ENCODE data around the gene CCDC97. TPM values are rescaled to one million over a fixed set of nuclear protein-coding genes. Genes with fewer than 3 reads are reported as not detected.

Gene CCDC97
- total RNA-seq, 1 donor from 2014 or later = 16.9 TPM

DNA sequence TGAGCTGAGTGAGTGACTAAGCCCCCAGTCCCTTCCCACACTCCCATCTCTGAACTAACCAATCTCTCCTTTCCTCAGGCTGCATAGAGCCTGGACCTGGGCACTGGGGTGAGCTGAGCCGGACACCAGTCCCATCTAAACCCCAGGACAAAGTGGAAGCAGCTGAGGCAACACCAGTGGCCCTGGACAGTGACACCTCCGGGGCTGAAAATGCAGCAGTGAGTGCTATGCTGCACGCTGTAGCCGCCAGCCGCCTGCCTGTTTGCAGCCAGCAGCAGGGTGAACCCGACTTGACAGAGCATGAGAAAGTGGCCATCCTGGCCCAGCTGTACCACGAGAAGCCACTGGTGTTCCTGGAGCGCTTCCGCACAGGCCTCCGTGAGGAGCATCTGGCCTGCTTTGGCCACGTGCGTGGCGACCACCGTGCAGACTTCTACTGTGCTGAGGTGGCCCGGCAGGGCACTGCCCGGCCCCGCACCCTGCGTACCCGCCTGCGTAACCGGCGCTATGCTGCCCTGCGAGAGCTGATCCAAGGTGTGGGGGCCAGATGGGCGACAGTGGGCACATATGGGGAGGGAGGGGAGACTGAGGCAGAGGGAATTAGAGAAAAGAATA, 6.4 kb downstream of the CCDC97 start:
- intact Hi-C loops (cut with DNase I) = loop anchor here (5.0 kb wide), 1 partner anchor 36 kb away; the partner anchor contains the start of gene TGFB1
- H3K27me3 ChIP-seq = no peaks in the 10 kb centered on the region
- peaks cover 0 to 76% of the 10 kb centered on the region in 2 donors for H3K36me3 ChIP-seq
- no peak overlapping the region for H3K27ac ChIP-seq
- no peak for DNase-seq (ENCODE audit: extremely low spot score in 2 of 2)
- H3K4me1 ChIP-seq = peaks cover 21% of the 10 kb centered on the region
- no peaks in the 10 kb centered on the region for H3K9me3 ChIP-seq
- H3K4me3 ChIP-seq = no peak overlapping the region
- TF ChIP-seq POLR2AphosphoS5 (IDR thresholded peaks at IDR 0.05; ENCODE audit: insufficient read depth in 1 of 2, low read depth in 1 of 2) (no peak), CTCF (IDR thresholded peaks at IDR 0.05) (no peak), POLR2A (IDR thresholded peaks at IDR 0.05) (no peak)

DNA sequence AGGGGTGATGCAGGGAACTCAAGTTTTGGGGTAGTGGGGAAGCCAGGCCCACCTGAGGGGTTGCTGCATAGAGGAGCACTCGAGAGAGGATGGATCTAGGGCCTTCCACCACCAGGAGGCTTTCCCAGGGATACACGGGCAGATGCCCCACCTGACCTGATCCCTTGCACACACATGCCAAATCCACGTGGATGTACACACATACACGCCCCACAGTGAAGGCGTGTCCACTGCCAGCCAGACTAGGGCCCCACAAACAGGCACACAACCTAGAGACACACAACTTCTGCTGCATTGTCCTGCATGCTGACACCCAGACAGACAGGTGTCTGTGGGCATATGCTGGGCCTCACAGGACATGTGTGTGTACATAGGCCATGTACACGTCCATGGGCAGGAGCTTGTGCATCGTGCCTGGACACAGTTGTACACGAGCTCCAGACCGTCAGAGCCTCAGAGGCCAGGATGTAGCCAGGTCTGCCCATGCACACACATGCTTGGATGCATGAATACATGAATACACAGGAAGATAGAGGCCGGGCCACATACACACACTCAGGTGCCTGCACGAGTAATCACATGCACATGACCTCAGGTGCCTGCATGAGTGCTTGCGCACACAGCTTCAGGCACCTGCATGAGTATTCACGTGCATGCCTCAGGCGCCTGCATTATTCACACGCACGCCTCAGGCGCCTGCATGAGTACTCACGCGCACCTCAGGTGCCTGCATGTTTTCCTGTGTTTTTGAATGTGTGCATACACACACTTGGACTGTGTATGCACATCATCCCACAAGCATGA, 8.9 kb downstream of the CCDC97 start:
- H3K36me3 ChIP-seq = peaks cover 0 to 61% of the 10 kb centered on the region in 2 donors

DNA sequence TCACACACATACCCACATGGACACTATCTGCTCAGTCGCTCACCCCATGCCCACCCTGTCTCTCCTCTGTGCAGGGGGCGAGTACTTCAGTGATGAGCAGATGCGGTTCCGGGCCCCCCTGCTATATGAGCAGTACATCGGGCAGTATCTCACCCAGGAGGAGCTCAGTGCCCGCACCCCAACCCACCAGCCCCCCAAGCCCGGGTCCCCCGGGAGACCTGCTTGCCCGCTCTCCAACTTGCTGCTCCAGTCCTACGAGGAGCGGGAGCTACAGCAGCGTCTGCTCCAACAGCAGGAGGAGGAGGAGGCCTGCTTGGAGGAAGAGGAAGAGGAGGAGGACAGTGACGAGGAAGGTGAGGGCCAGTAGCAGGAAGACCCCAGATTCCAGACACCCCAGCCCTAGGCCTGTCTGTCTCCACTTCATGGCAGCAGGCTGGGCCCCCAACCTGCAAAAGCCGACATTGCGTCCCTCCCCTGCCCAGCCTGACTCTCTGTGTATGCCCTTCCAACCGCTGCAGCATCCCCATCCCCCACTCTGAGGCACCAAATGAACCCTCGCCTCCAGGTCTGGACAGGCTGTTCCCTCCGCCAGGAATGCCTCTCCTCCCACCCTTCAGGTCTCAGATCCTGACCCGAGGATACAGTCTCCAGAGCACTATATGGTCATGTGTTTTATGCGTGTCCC, 9.7 kb downstream of the CCDC97 start:
- H3K27me3 ChIP-seq = no peaks in the 10 kb centered on the region
- TF ChIP-seq POLR2AphosphoS5 (IDR thresholded peaks at IDR 0.05; ENCODE audit: insufficient read depth in 1 of 2, low read depth in 1 of 2) (no peak), CTCF (IDR thresholded peaks at IDR 0.05) (no peak), POLR2A (IDR thresholded peaks at IDR 0.05) (no peak)
- H3K9me3 ChIP-seq = no peaks in the 10 kb centered on the region
- no peak for DNase-seq (ENCODE audit: extremely low spot score in 2 of 2)
- intact Hi-C loops (cut with DNase I) = loop anchor here (5.0 kb wide), 1 partner anchor 33 kb away; the partner anchor contains the start of gene TGFB1
- peaks cover 0 to 56% of the 10 kb centered on the region in 2 donors for H3K36me3 ChIP-seq
- H3K4me3 ChIP-seq = no peak overlapping the region
- no peak overlapping the region for H3K27ac ChIP-seq
- peaks cover 39% of the 10 kb centered on the region for H3K4me1 ChIP-seq

More for the DNA sequence above, 8.9 kb downstream of the CCDC97 start:
- H3K4me3 ChIP-seq = no peak overlapping the region
- intact Hi-C loops (cut with DNase I) = loop anchor here (5.0 kb wide), 1 partner anchor 33 kb away; the partner anchor contains the start of gene TGFB1
- H3K27ac ChIP-seq = no peak overlapping the region
- no peaks in the 10 kb centered on the region for H3K9me3 ChIP-seq
- no peak for DNase-seq (ENCODE audit: extremely low spot score in 2 of 2)
- no peaks in the 10 kb centered on the region for H3K27me3 ChIP-seq
- H3K4me1 ChIP-seq = peaks cover 31% of the 10 kb centered on the region
- TF ChIP-seq CTCF (IDR thresholded peaks at IDR 0.05) (no peak), POLR2A (IDR thresholded peaks at IDR 0.05) (no peak), POLR2AphosphoS5 (IDR thresholded peaks at IDR 0.05; ENCODE audit: insufficient read depth in 1 of 2, low read depth in 1 of 2) (no peak)

- TF ChIP-seq POLR2AphosphoS5 (IDR thresholded peaks at IDR 0.05; ENCODE audit: insufficient read depth in 1 of 2, low read depth in 1 of 2) = no peak
- TF ChIP-seq CTCF (IDR thresholded peaks at IDR 0.05) = no peak
- no peak for TF ChIP-seq POLR2A (IDR thresholded peaks at IDR 0.05)
- H3K27me3 ChIP-seq = no peaks in the 10 kb centered on the region
- peaks cover 0 to 53% of the 10 kb centered on the region in 2 donors for H3K36me3 ChIP-seq
- H3K4me1 ChIP-seq = peaks cover 44% of the 10 kb centered on the region
- H3K9me3 ChIP-seq = no peaks in the 10 kb centered on the region
- DNase-seq (ENCODE audit: extremely low spot score in 2 of 2) = no peak
- no peak overlapping the region for H3K27ac ChIP-seq
- no peak overlapping the region for H3K4me3 ChIP-seq
- intact Hi-C loops (cut with DNase I) = no loop called here
Measured at GRCh38 chr19:41320185-41320518, 10.2 kb downstream of the CCDC97 start.
